HEK293 (cell line): ENCODE data around the gene BUB3.

Source experiments
- BCL11A ChIP-seq: fragments of 450-650 bp; formaldehyde crosslinking; IDR thresholded peaks from 2 replicates; pipeline ENCODE4 v1.5.1; 2016; ENCODE audit warnings: low read depth, missing biosample characterization, missing genetic modification characterization
- KLF9 ChIP-seq: fragments of 450-650 bp; formaldehyde crosslinking; IDR thresholded peaks from 2 replicates; pipeline ENCODE4 v1.5.1; 2016; ENCODE audit warnings: missing biosample characterization, missing genetic modification characterization, low read depth
- MZF1 ChIP-seq: fragments of 450-650 bp; formaldehyde crosslinking; IDR thresholded peaks from 2 replicates; pipeline ENCODE4 v1.5.1; 2017; ENCODE audit warnings: missing biosample characterization, missing genetic modification characterization, borderline replicate concordance
- OVOL3 ChIP-seq: fragments of 450-650 bp; formaldehyde crosslinking; IDR thresholded peaks from 2 replicates; pipeline ENCODE4 v1.5.1; 2016; ENCODE audit warnings: missing biosample characterization, missing genetic modification characterization
- PRDM6 ChIP-seq: fragments of 450-650 bp; formaldehyde crosslinking; IDR thresholded peaks from 2 replicates; pipeline ENCODE4 v1.5.1; 2017; ENCODE audit warnings: missing biosample characterization, missing genetic modification characterization
- SETDB1 ChIP-seq: IDR thresholded peaks from one replicate; pipeline ENCODE4 v1.6.1; 2017; ENCODE audit warnings: mild to moderate bottlenecking, low read length, moderate library complexity, mixed read lengths; ENCODE audit not compliant: insufficient read length
- SP2 ChIP-seq: fragments of 450-650 bp; formaldehyde crosslinking; IDR thresholded peaks from 2 replicates; pipeline ENCODE4 v1.5.1; 2016; ENCODE audit warnings: missing biosample characterization, missing genetic modification characterization
- TCF7L2 ChIP-seq: IDR thresholded peaks from 2 replicates; pipeline ENCODE4 v1.6.1; 2011; ENCODE audit warnings: low read depth, mild to moderate bottlenecking, inconsistent platforms, low read length, moderate library complexity, borderline replicate concordance
- ZBTB26 ChIP-seq: fragments of 450-650 bp; formaldehyde crosslinking; optimal IDR thresholded peaks from 2 replicates; pipeline ENCODE3; 2016; ENCODE audit warnings: missing biosample characterization, mild to moderate bottlenecking, missing genetic modification characterization
- ZBTB7A ChIP-seq: fragments of 450-650 bp; formaldehyde crosslinking; IDR thresholded peaks from 2 replicates; pipeline ENCODE4 v1.5.1; 2016; ENCODE audit warnings: low read depth, missing biosample characterization, missing genetic modification characterization
- ZBTB8A ChIP-seq: fragments of 450-650 bp; formaldehyde crosslinking; IDR thresholded peaks from 2 replicates; pipeline ENCODE4 v1.5.1; 2016; ENCODE audit warnings: missing biosample characterization, missing genetic modification characterization
- ZNF133 ChIP-seq: fragments of 450-650 bp; formaldehyde crosslinking; IDR thresholded peaks from 2 replicates; pipeline ENCODE4 v1.5.1; 2016; ENCODE audit warnings: missing biosample characterization, missing genetic modification characterization
- ZNF174 ChIP-seq: fragments of 450-650 bp; formaldehyde crosslinking; IDR thresholded peaks from 2 replicates; pipeline ENCODE4 v1.5.0; 2017; ENCODE audit warnings: missing biosample characterization, mild to moderate bottlenecking, missing genetic modification characterization
- ZNF19 ChIP-seq: fragments of 450-650 bp; formaldehyde crosslinking; IDR thresholded peaks from 2 replicates; pipeline ENCODE4; 2016; ENCODE audit warnings: missing biosample characterization, missing genetic modification characterization, low read depth
- ZNF202 ChIP-seq: fragments of 450-650 bp; formaldehyde crosslinking; IDR thresholded peaks from 2 replicates; pipeline ENCODE4 v1.5.1; 2016; ENCODE audit warnings: missing biosample characterization, missing genetic modification characterization, borderline replicate concordance
- ZNF211 ChIP-seq: fragments of 450-650 bp; formaldehyde crosslinking; IDR thresholded peaks from 2 replicates; pipeline ENCODE4 v1.5.1; 2016; ENCODE audit warnings: low read depth, missing biosample characterization, missing genetic modification characterization
- ZNF239 ChIP-seq: fragments of 450-650 bp; formaldehyde crosslinking; IDR thresholded peaks from 2 replicates; pipeline ENCODE4 v1.5.1; 2016; ENCODE audit warnings: missing biosample characterization, missing genetic modification characterization
- ZNF274 ChIP-seq, 2 experiments: fragments of 200-500 bp in 1 of 2; fragments of 450-650 bp in 1 of 2; sonication (Bioruptor generic) in 1 of 2; formaldehyde crosslinking in 1 of 2; IDR thresholded peaks; 2 replicates each; pipeline versions ENCODE4 v1.5.1 to v1.6.1; 2014 to 2016; ENCODE audit warnings: borderline replicate concordance in 1 of 2, inconsistent platforms in 1 of 2, low read length in 1 of 2, missing biosample characterization in 1 of 2, missing genetic modification characterization in 1 of 2
- ZNF302 ChIP-seq: fragments of 450-650 bp; formaldehyde crosslinking; IDR thresholded peaks from 2 replicates; pipeline ENCODE4 v1.5.1; 2016; ENCODE audit warnings: missing biosample characterization, missing genetic modification characterization, low read depth
- ZNF416 ChIP-seq: fragments of 450-650 bp; formaldehyde crosslinking; IDR thresholded peaks from 2 replicates; pipeline ENCODE4 v1.5.1; 2016; ENCODE audit warnings: missing biosample characterization, missing genetic modification characterization
- ZNF426 ChIP-seq: fragments of 450-650 bp; formaldehyde crosslinking; IDR thresholded peaks from 2 replicates; pipeline ENCODE4 v1.5.1; 2017; ENCODE audit warnings: missing biosample characterization, missing genetic modification characterization, mild to moderate bottlenecking, inconsistent platforms, moderate library complexity
- ZNF433 ChIP-seq: fragments of 450-650 bp; formaldehyde crosslinking; IDR thresholded peaks from 2 replicates; pipeline ENCODE4 v1.5.1; 2016; ENCODE audit warnings: missing biosample characterization, missing genetic modification characterization, low read depth
- ZNF521 ChIP-seq: fragments of 450-650 bp; formaldehyde crosslinking; IDR thresholded peaks from 2 replicates; pipeline ENCODE4 v1.5.1; 2017; ENCODE audit warnings: missing biosample characterization, mild to moderate bottlenecking, missing genetic modification characterization
- ZNF555 ChIP-seq: fragments of 450-650 bp; formaldehyde crosslinking; conservative IDR thresholded peaks from 2 replicates; pipeline ENCODE4 v1.5.1; 2017; ENCODE audit warnings: missing biosample characterization, mild to moderate bottlenecking, missing genetic modification characterization, inconsistent platforms
- ZNF560 ChIP-seq: fragments of 450-650 bp; formaldehyde crosslinking; IDR thresholded peaks from 2 replicates; pipeline ENCODE4 v1.5.1; 2017; ENCODE audit warnings: missing biosample characterization, missing genetic modification characterization, borderline replicate concordance
- ZNF600 ChIP-seq: fragments of 450-650 bp; formaldehyde crosslinking; IDR thresholded peaks from 2 replicates; pipeline ENCODE4 v1.5.1; 2016; ENCODE audit warnings: missing biosample characterization, missing genetic modification characterization
- ZNF654 ChIP-seq: fragments of 450-650 bp; formaldehyde crosslinking; IDR thresholded peaks from 2 replicates; pipeline ENCODE4 v1.5.1; 2016; ENCODE audit warnings: low read depth, missing biosample characterization, missing genetic modification characterization
- ZNF664 ChIP-seq: fragments of 450-650 bp; formaldehyde crosslinking; IDR thresholded peaks from 2 replicates; pipeline ENCODE4 v1.5.1; 2016; ENCODE audit warnings: missing biosample characterization, missing genetic modification characterization
- ZNF792 ChIP-seq: fragments of 450-650 bp; formaldehyde crosslinking; IDR thresholded peaks from 2 replicates; pipeline ENCODE4 v1.5.1; 2016; ENCODE audit warnings: missing biosample characterization, missing genetic modification characterization
- ZXDB ChIP-seq: fragments of 450-650 bp; formaldehyde crosslinking; IDR thresholded peaks from 2 replicates; pipeline ENCODE4 v1.5.1; 2016; ENCODE audit warnings: missing biosample characterization, missing genetic modification characterization
- TF ChIP-seq, protein P1 (sequence below): fragments of 450-650 bp; formaldehyde crosslinking; IDR thresholded peaks from 2 replicates; pipeline ENCODE4 v1.5.1; 2017; ENCODE audit warnings: missing biosample characterization, missing genetic modification characterization
- TF ChIP-seq, protein P2 (sequence below): fragments of 450-650 bp; formaldehyde crosslinking; IDR thresholded peaks from 2 replicates; pipeline ENCODE4 v1.5.1; 2016; ENCODE audit warnings: missing biosample characterization, missing genetic modification characterization

The BUB3 gene

DNA sequence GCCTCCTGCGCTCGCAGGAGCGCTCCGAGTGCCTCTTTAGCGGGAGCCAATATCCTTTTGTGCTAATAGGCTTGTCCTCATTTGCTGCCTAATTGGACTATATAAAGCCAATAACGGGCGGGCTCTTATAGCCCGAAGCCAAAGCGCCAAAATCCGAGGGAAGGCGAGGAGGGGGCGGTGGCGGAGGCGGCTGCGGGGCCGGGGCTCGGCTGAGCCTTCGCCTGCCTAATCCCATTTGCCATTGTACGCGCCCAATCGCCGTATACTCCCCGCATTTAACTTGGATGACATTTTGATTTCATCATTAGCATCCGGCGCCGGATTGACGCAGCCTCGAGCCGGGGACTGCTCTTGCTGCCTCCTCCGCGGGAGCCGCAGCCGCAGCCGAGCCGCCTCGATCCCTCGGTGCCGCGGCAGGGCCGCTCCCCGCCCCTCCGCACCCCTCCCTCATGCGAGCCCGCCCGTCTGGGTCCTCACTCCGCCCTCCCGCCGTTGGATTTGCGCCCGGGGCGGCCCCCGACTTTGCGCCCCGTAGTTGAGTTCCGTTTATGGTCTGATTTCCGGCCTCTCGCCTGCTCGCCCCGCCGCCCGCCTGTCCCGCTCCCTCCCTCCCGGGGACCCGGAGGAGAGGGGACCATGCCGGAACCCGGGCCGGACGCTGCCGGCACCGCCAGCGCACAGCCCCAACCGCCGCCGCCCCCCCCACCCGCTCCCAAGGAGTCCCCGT is 18.6 kb upstream of the BUB3 start, which contains the start of gene HMX3 (continued):
- TF ChIP-seq ZNF202 (tag by site-specific recombination) (no peak), ZNF600 (tag by site-specific recombination) (no peak), ZXDB (tag by site-specific recombination) (peak; percentile 9; the same call in 1 of the 2 replicates), ZNF654 (tag by site-specific recombination) (no peak), ZNF211 (tag by site-specific recombination) (no peak), ZNF174 (tag by site-specific recombination) (no peak), ZNF433 (tag by site-specific recombination) (no peak), ZNF19 (tag by site-specific recombination) (no peak), ZNF133 (tag by site-specific recombination) (no peak), PRDM6 (tag by site-specific recombination) (no peak), ZNF560 (no peak), ZBTB8A (tag by site-specific recombination) (peak; percentile 88), ZNF555 (no peak), ZNF239 (tag by site-specific recombination) (no peak), ZNF792 (no peak), KLF9 (tag by site-specific recombination) (no peak), BCL11A (no peak), ZNF302 (tag by site-specific recombination) (no peak), MZF1 (tag by site-specific recombination) (no peak), ZNF426 (no peak), ZNF664 (tag by site-specific recombination) (no peak), OVOL3 (tag by site-specific recombination) (no peak), ZNF416 (tag by site-specific recombination) (no peak), SETDB1 (no peak), ZBTB26 (tag by site-specific recombination) (peak; percentile 71), TCF7L2 (no peak), SP2 (tag by site-specific recombination) (peak; percentile 71), ZNF274 (IDR thresholded peaks at IDR 0.05; ENCODE audit: low read length) (no peak), ZNF274 (tag by site-specific recombination; IDR thresholded peaks at IDR 0.05; ENCODE audit: borderline replicate concordance) (no peak), ZNF521 (tag by site-specific recombination) (no peak), ZBTB7A (tag by site-specific recombination) (no peak)
- TF ChIP-seq, protein P1, sequence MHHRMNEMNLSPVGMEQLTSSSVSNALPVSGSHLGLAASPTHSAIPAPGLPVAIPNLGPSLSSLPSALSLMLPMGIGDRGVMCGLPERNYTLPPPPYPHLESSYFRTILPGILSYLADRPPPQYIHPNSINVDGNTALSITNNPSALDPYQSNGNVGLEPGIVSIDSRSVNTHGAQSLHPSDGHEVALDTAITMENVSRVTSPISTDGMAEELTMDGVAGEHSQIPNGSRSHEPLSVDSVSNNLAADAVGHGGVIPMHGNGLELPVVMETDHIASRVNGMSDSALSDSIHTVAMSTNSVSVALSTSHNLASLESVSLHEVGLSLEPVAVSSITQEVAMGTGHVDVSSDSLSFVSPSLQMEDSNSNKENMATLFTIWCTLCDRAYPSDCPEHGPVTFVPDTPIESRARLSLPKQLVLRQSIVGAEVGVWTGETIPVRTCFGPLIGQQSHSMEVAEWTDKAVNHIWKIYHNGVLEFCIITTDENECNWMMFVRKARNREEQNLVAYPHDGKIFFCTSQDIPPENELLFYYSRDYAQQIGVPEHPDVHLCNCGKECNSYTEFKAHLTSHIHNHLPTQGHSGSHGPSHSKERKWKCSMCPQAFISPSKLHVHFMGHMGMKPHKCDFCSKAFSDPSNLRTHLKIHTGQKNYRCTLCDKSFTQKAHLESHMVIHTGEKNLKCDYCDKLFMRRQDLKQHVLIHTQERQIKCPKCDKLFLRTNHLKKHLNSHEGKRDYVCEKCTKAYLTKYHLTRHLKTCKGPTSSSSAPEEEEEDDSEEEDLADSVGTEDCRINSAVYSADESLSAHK (tag by site-specific recombination), result no peak
- TF ChIP-seq, protein P2, sequence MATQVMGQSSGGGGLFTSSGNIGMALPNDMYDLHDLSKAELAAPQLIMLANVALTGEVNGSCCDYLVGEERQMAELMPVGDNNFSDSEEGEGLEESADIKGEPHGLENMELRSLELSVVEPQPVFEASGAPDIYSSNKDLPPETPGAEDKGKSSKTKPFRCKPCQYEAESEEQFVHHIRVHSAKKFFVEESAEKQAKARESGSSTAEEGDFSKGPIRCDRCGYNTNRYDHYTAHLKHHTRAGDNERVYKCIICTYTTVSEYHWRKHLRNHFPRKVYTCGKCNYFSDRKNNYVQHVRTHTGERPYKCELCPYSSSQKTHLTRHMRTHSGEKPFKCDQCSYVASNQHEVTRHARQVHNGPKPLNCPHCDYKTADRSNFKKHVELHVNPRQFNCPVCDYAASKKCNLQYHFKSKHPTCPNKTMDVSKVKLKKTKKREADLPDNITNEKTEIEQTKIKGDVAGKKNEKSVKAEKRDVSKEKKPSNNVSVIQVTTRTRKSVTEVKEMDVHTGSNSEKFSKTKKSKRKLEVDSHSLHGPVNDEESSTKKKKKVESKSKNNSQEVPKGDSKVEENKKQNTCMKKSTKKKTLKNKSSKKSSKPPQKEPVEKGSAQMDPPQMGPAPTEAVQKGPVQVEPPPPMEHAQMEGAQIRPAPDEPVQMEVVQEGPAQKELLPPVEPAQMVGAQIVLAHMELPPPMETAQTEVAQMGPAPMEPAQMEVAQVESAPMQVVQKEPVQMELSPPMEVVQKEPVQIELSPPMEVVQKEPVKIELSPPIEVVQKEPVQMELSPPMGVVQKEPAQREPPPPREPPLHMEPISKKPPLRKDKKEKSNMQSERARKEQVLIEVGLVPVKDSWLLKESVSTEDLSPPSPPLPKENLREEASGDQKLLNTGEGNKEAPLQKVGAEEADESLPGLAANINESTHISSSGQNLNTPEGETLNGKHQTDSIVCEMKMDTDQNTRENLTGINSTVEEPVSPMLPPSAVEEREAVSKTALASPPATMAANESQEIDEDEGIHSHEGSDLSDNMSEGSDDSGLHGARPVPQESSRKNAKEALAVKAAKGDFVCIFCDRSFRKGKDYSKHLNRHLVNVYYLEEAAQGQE, result no peak
